ENCODE data around the gene ATP8A2. TPM values are rescaled to one million over a fixed set of nuclear protein-coding genes. Genes with fewer than 3 reads are reported as not detected.

Gene ATP8A2
- total RNA-seq, 4 donors from 2014 or later = 0.29 to 0.65 (median 0.46) TPM

GRCh38 chr13:25848812-25849745 is 477.3 kb downstream of the ATP8A2 start:
- no peaks in the 10 kb centered on the region for H3K27me3 ChIP-seq
- 80% methylated on average over 8 of the region's 8 CpGs for WGBS
- intact Hi-C loops (cut with DNase I) = no loop called here

GRCh38 chr13:25857830-25858229 is 486.1 kb downstream of the ATP8A2 start:
- intact Hi-C loops (cut with DNase I) = no loop called here
- no peaks in the 10 kb centered on the region for H3K36me3 ChIP-seq
- 91% methylated on average over 4 of the region's 4 CpGs for WGBS

More at GRCh38 chr13:25848812-25849745, 477.3 kb downstream of the ATP8A2 start:
- Histone ChIP-seq H3K4me1 (no peaks in the 10 kb centered on the region), H3K9me3 (no peaks in the 10 kb centered on the region), H3K36me3 (no peaks in the 10 kb centered on the region), H3K4me3 (no peak overlapping the region), H3K27ac (replicated peaks in 1 of 4) (no peak overlapping the region)
- DNase-seq (ENCODE audit: extremely low spot score) = no peak
- TF ChIP-seq POLR2A (IDR thresholded peaks at IDR 0.05; ENCODE audit: low read depth) (no peak), CTCF (IDR thresholded peaks at IDR 0.05) (no peak), EP300 (IDR thresholded peaks at IDR 0.05) (no peak), POLR2AphosphoS5 (IDR thresholded peaks at IDR 0.05) (no peak)

GRCh38 chr13:25859528-25859927 is 487.8 kb downstream of the ATP8A2 start:
- Histone ChIP-seq H3K27ac (replicated peaks in 1 of 4) (no peak overlapping the region), H3K27me3 (no peaks in the 10 kb centered on the region), H3K9me3 (no peaks in the 10 kb centered on the region), H3K4me3 (no peak overlapping the region), H3K4me1 (no peaks in the 10 kb centered on the region), H3K36me3 (no peaks in the 10 kb centered on the region)
- 57% methylated on average over 3 of the region's 3 CpGs for WGBS
- DNase-seq (ENCODE audit: extremely low spot score) = no peak
- intact Hi-C loops (cut with DNase I) = no loop called here
- no peak for TF ChIP-seq EP300 (IDR thresholded peaks at IDR 0.05)
- TF ChIP-seq CTCF (IDR thresholded peaks at IDR 0.05) = no peak
- TF ChIP-seq POLR2AphosphoS5 (IDR thresholded peaks at IDR 0.05) = no peak
- no peak for TF ChIP-seq POLR2A (IDR thresholded peaks at IDR 0.05; ENCODE audit: low read depth)

More at GRCh38 chr13:25857830-25858229, 486.1 kb downstream of the ATP8A2 start:
- Histone ChIP-seq H3K4me3 (no peak overlapping the region), H3K4me1 (no peaks in the 10 kb centered on the region), H3K9me3 (no peaks in the 10 kb centered on the region), H3K27me3 (no peaks in the 10 kb centered on the region), H3K27ac (replicated peaks in 1 of 4) (no peak overlapping the region)
- TF ChIP-seq POLR2A (IDR thresholded peaks at IDR 0.05; ENCODE audit: low read depth) (no peak), POLR2AphosphoS5 (IDR thresholded peaks at IDR 0.05) (no peak), CTCF (IDR thresholded peaks at IDR 0.05) (no peak), EP300 (IDR thresholded peaks at IDR 0.05) (no peak)
- DNase-seq (ENCODE audit: extremely low spot score) = no peak

- DNase-seq (ENCODE audit: extremely low spot score) = no peak
- 72% methylated on average over 1 of the region's 1 CpG for WGBS
- Histone ChIP-seq H3K4me3 (no peak overlapping the region), H3K4me1 (no peaks in the 10 kb centered on the region), H3K27me3 (no peaks in the 10 kb centered on the region), H3K27ac (replicated peaks in 1 of 4) (no peak overlapping the region), H3K36me3 (no peaks in the 10 kb centered on the region), H3K9me3 (no peaks in the 10 kb centered on the region)
- intact Hi-C loops (cut with DNase I) = no loop called here
- no peak for TF ChIP-seq POLR2AphosphoS5 (IDR thresholded peaks at IDR 0.05)
- no peak for TF ChIP-seq CTCF (IDR thresholded peaks at IDR 0.05)
- no peak for TF ChIP-seq EP300 (IDR thresholded peaks at IDR 0.05)
- TF ChIP-seq POLR2A (IDR thresholded peaks at IDR 0.05; ENCODE audit: low read depth) = no peak
Observed at GRCh38 chr13:25860265-25860664, 488.5 kb downstream of the ATP8A2 start.
